Neural cell (in vitro differentiated cells): ENCODE data around the gene PTCH2. TPM values are rescaled to one million over a fixed set of nuclear protein-coding genes. Genes with fewer than 3 reads are reported as not detected.

Experiments used
- H2AFZ ChIP-seq: fragments of 200-600, 300-800 bp; sonication (generic), shearing (Covaris generic); 2 replicates; pipeline ENCODE4 v1.6.0; 2014; ENCODE audit warnings: low read depth, mild to moderate bottlenecking, antibody characterized with exemption, low read length, moderate library complexity
- H3F3A ChIP-seq: fragments of 200-600 bp; shearing (Covaris generic); 2 replicates; pipeline ENCODE4 v1.6.1; 2016; ENCODE audit warnings: mild to moderate bottlenecking, moderate library complexity, mixed read lengths, antibody characterized with exemption, low read length; ENCODE audit not compliant: insufficient read depth, poor library complexity, severe bottlenecking
- H3K27ac ChIP-seq: fragments of 200-600, 300-800 bp; sonication (generic), shearing (Covaris generic); 2 replicates; pipeline ENCODE4 v1.5.1; 2014; ENCODE audit warnings: mild to moderate bottlenecking, low read length, moderate library complexity
- H3K27me3 ChIP-seq: fragments of 300-800, 200-600 bp; sonication (generic), shearing (Covaris generic); 2 replicates; pipeline ENCODE4 v1.6.0; 2014; ENCODE audit warnings: mild to moderate bottlenecking, low read depth, low read length, moderate library complexity; ENCODE audit not compliant: insufficient read depth
- H3K36me3 ChIP-seq: fragments of 300-800, 200-600 bp; sonication (generic), shearing (Covaris generic); 2 replicates; pipeline ENCODE4 v1.5.1; 2014; ENCODE audit warnings: mild to moderate bottlenecking, antibody characterized with exemption, low read length, moderate library complexity; ENCODE audit not compliant: insufficient read depth
- H3K4me2 ChIP-seq: fragments of 300-800, 200-600 bp; sonication (generic), shearing (Covaris generic); 2 replicates; pipeline ENCODE4 v1.6.0; 2014; ENCODE audit warnings: mild to moderate bottlenecking, low read length
- H3K4me3 ChIP-seq: fragments of 300-800, 200-600 bp; sonication (generic), shearing (Covaris generic); 2 replicates; pipeline ENCODE4 v1.5.1; 2014; ENCODE audit warnings: mild to moderate bottlenecking, low read length, moderate library complexity
- H3K79me2 ChIP-seq: fragments of 200-600 bp; shearing (Covaris generic); replicated peaks from 2 replicates; pipeline ENCODE4 v1.6.0; 2014; ENCODE audit warnings: mild to moderate bottlenecking, low read length, moderate library complexity; ENCODE audit not compliant: insufficient read depth
- H3K9ac ChIP-seq: fragments of 300-800, 200-600 bp; sonication (generic), shearing (Covaris generic); 2 replicates; pipeline ENCODE4 v1.6.1; 2016; ENCODE audit warnings: mild to moderate bottlenecking, low read length, mixed read lengths
- H3K9me2 ChIP-seq: fragments of 200-600 bp; shearing (Covaris generic); 2 replicates; pipeline ENCODE4 v1.6.1; 2016; ENCODE audit warnings: mild to moderate bottlenecking, low read length, mixed read lengths; ENCODE audit not compliant: insufficient read depth
- H3K9me3 ChIP-seq: fragments of 200-600, 300-800 bp; sonication (generic), shearing (Covaris generic); 2 replicates; pipeline ENCODE4 v1.6.1; 2016; ENCODE audit warnings: mild to moderate bottlenecking, mixed run types, low read length, moderate library complexity, mixed read lengths
- H4K20me1 ChIP-seq: fragments of 200-600 bp; shearing (Covaris generic); 2 replicates; pipeline ENCODE4 v1.6.1; 2016; ENCODE audit warnings: mild to moderate bottlenecking, mixed run types; ENCODE audit not compliant: insufficient read depth
- CTCF ChIP-seq: fragments of 450-650 bp; IDR thresholded peaks from 2 replicates; pipeline ENCODE4 v1.5.1; 2014; ENCODE audit warnings: antibody characterized with exemption, mild to moderate bottlenecking, moderate library complexity; ENCODE audit not compliant: poor library complexity, severe bottlenecking
- EP300 ChIP-seq: fragments of 450-650 bp; conservative IDR thresholded peaks from 2 replicates; pipeline ENCODE4 v1.6.1; 2014; ENCODE audit warnings: antibody characterized with exemption, mild to moderate bottlenecking, moderate library complexity; ENCODE audit not compliant: poor library complexity, severe bottlenecking
- EZH2 ChIP-seq: fragments of 200-600, 300-800 bp; shearing (Covaris generic), sonication (generic); IDR thresholded peaks from 2 replicates; pipeline ENCODE4 v1.6.1; 2014; ENCODE audit warnings: antibody characterized with exemption, low read length, borderline replicate concordance, mild to moderate bottlenecking; ENCODE audit not compliant: insufficient read depth, poor library complexity, severe bottlenecking
- MXI1 ChIP-seq: fragments of 450-650 bp; conservative IDR thresholded peaks from 2 replicates; pipeline ENCODE4 v1.6.1; 2014; ENCODE audit warnings: antibody characterized with exemption, mild to moderate bottlenecking; ENCODE audit not compliant: poor library complexity, severe bottlenecking
- POLR2AphosphoS5 ChIP-seq: IDR thresholded peaks from 2 replicates; pipeline ENCODE4 v1.6.1; 2012
- RAD21 ChIP-seq: fragments of 450-650 bp; conservative IDR thresholded peaks from 2 replicates; pipeline ENCODE4 v1.6.1; 2014; ENCODE audit warnings: antibody characterized with exemption, mild to moderate bottlenecking, moderate library complexity
- REST ChIP-seq: IDR thresholded peaks from 2 replicates; pipeline ENCODE4 v1.6.1; 2012; ENCODE audit warnings: borderline replicate concordance
- SMC3 ChIP-seq: fragments of 450-650 bp; conservative IDR thresholded peaks from 2 replicates; pipeline ENCODE4 v1.6.1; 2014; ENCODE audit warnings: antibody characterized with exemption, mild to moderate bottlenecking, moderate library complexity; ENCODE audit not compliant: poor library complexity
- TAF1 ChIP-seq: IDR thresholded peaks from 2 replicates; pipeline ENCODE4 v1.6.1; 2012; ENCODE audit warnings: low read depth
- polyA plus RNA-seq: library from polyadenylated mRNA; depleted of rRNA; stranded (reverse); fragments of >200 nt; gene quantifications from 2 replicates; pipeline ENCODE4 v1.2.3, GENCODE V29; 2014

Gene PTCH2
- polyA plus RNA-seq, 1 donor from 2014 or later = 1.3 TPM

GRCh38 chr1:44831516-44831915, 11.5 kb downstream of the PTCH2 start:
- Histone ChIP-seq H3K4me2 (no peak overlapping the region), H3K4me3 (no peak overlapping the region), H3K36me3 (no peaks in the 10 kb centered on the region), H2AFZ (no peak overlapping the region), H3K9ac (no peak overlapping the region), H4K20me1 (no peaks in the 10 kb centered on the region), H3K9me3 (no peaks in the 10 kb centered on the region), H3K27ac (no peak overlapping the region), H3K27me3 (no peaks in the 10 kb centered on the region), H3K79me2 (no peaks in the 10 kb centered on the region), H3F3A (no peaks in the 10 kb centered on the region), H3K9me2 (no peaks in the 10 kb centered on the region)
- TF ChIP-seq EP300 = no peak
- no peak for TF ChIP-seq REST
- no peak for TF ChIP-seq MXI1
- TF ChIP-seq CTCF = no peak
- no peak for TF ChIP-seq RAD21
- no peak for TF ChIP-seq EZH2
- no peak for TF ChIP-seq TAF1
- TF ChIP-seq POLR2AphosphoS5 = no peak
- no peak for TF ChIP-seq SMC3

GRCh38 chr1:44830900-44831304, 12.2 kb downstream of the PTCH2 start:
- TF ChIP-seq RAD21 (no peak), EZH2 (no peak), CTCF (no peak)
- no peaks in the 10 kb centered on the region for H3K79me2 ChIP-seq
- H3K9me2 ChIP-seq = no peaks in the 10 kb centered on the region
- no peak overlapping the region for H3K9ac ChIP-seq
- H3K27ac ChIP-seq = no peak overlapping the region
- H3K36me3 ChIP-seq = no peaks in the 10 kb centered on the region
- H2AFZ ChIP-seq = no peak overlapping the region
- no peak overlapping the region for H3K4me2 ChIP-seq
- H3F3A ChIP-seq = no peaks in the 10 kb centered on the region
- no peaks in the 10 kb centered on the region for H3K27me3 ChIP-seq
- H4K20me1 ChIP-seq = no peaks in the 10 kb centered on the region
- H3K9me3 ChIP-seq = no peaks in the 10 kb centered on the region
- H3K4me3 ChIP-seq = no peak overlapping the region
